ENCODE data around the gene LACRT. TPM values are rescaled to one million over a fixed set of nuclear protein-coding genes. Genes with fewer than 3 reads are reported as not detected.

The LACRT gene
- total RNA-seq, 1 donor from 2014 or later, result not detected

DNA sequence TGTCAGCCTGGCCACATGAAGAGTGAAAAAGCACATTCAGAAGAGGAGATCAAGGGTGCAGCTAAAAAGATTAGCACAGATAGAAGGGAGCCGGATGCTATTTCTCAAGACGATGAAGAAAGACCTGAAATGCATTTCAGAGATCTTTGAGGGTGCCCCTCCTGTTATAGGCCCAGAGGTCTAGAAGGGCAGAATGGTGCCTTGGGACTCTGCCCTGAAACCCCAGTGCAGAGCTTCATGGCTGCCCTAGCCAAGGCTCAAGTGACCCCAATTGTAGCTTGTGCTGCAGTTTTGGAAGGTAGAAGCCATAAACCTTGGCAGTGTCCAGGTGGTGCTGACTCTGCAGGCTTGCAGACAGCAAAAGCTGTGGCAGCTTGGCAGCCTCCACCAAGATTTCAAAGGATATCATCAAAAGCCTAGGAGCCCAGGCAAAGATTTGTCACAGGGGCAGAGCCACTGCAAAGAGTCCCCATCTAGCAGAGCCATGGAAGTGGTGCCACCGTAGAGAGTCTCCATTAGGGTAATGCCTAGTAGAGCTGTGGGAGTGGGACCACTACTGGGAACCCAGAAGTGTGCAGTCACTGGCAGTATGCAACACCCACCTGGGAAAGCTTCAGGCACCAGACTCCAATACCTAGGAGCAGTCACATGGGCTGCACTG, 6.4 kb downstream of the LACRT start:
- peaks cover 4% of the 10 kb centered on the region for H3K9me3 Mint-ChIP-seq (ENCODE audit: unreplicated experiment)
- peaks cover 26% of the 10 kb centered on the region for H3K27me3 Mint-ChIP-seq (ENCODE audit: unreplicated experiment)
- H3K27ac Mint-ChIP-seq (ENCODE audit: unreplicated experiment), result no peak overlapping the region
- peak; percentile 54 for DNase-seq (ENCODE audit: extremely low spot score, unreplicated experiment)
- TF ChIP-seq, protein P1, sequence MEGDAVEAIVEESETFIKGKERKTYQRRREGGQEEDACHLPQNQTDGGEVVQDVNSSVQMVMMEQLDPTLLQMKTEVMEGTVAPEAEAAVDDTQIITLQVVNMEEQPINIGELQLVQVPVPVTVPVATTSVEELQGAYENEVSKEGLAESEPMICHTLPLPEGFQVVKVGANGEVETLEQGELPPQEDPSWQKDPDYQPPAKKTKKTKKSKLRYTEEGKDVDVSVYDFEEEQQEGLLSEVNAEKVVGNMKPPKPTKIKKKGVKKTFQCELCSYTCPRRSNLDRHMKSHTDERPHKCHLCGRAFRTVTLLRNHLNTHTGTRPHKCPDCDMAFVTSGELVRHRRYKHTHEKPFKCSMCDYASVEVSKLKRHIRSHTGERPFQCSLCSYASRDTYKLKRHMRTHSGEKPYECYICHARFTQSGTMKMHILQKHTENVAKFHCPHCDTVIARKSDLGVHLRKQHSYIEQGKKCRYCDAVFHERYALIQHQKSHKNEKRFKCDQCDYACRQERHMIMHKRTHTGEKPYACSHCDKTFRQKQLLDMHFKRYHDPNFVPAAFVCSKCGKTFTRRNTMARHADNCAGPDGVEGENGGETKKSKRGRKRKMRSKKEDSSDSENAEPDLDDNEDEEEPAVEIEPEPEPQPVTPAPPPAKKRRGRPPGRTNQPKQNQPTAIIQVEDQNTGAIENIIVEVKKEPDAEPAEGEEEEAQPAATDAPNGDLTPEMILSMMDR (IDR thresholded peaks at IDR 0.05), result no peak
- H3K36me3 Mint-ChIP-seq (ENCODE audit: unreplicated experiment), result no peaks in the 10 kb centered on the region
- no peak overlapping the region for H3K4me3 Mint-ChIP-seq (ENCODE audit: unreplicated experiment)
- H3K4me1 Mint-ChIP-seq (ENCODE audit: unreplicated experiment), result no peaks in the 10 kb centered on the region

- no peak overlapping the region for H3K4me3 Mint-ChIP-seq (ENCODE audit: unreplicated experiment)
- no peak overlapping the region for H3K27ac Mint-ChIP-seq (ENCODE audit: unreplicated experiment)
- peak; percentile 25 for DNase-seq (ENCODE audit: extremely low spot score, unreplicated experiment)
- peaks cover 4% of the 10 kb centered on the region for H3K9me3 Mint-ChIP-seq (ENCODE audit: unreplicated experiment)
- H3K4me1 Mint-ChIP-seq (ENCODE audit: unreplicated experiment), result no peaks in the 10 kb centered on the region
- TF ChIP-seq, protein P1 (IDR thresholded peaks at IDR 0.05), result no peak
- H3K27me3 Mint-ChIP-seq (ENCODE audit: unreplicated experiment), result peaks cover 32% of the 10 kb centered on the region
- H3K36me3 Mint-ChIP-seq (ENCODE audit: unreplicated experiment), result no peaks in the 10 kb centered on the region
Observed at GRCh38 chr12:54627304-54627703, 7.4 kb downstream of the LACRT start.

- H3K27me3 Mint-ChIP-seq (ENCODE audit: unreplicated experiment), result peaks cover 44% of the 10 kb centered on the region
- no peak overlapping the region for H3K27ac Mint-ChIP-seq (ENCODE audit: unreplicated experiment)
- H3K9me3 Mint-ChIP-seq (ENCODE audit: unreplicated experiment), result peaks cover 4% of the 10 kb centered on the region
- peak; percentile 19 for DNase-seq (ENCODE audit: extremely low spot score, unreplicated experiment)
- no peak overlapping the region for H3K4me3 Mint-ChIP-seq (ENCODE audit: unreplicated experiment)
- H3K36me3 Mint-ChIP-seq (ENCODE audit: unreplicated experiment), result no peaks in the 10 kb centered on the region
- TF ChIP-seq, protein P1 (IDR thresholded peaks at IDR 0.05), result no peak
- no peaks in the 10 kb centered on the region for H3K4me1 Mint-ChIP-seq (ENCODE audit: unreplicated experiment)
Observed at GRCh38 chr12:54625598-54625997, 9.1 kb downstream of the LACRT start.

DNA sequence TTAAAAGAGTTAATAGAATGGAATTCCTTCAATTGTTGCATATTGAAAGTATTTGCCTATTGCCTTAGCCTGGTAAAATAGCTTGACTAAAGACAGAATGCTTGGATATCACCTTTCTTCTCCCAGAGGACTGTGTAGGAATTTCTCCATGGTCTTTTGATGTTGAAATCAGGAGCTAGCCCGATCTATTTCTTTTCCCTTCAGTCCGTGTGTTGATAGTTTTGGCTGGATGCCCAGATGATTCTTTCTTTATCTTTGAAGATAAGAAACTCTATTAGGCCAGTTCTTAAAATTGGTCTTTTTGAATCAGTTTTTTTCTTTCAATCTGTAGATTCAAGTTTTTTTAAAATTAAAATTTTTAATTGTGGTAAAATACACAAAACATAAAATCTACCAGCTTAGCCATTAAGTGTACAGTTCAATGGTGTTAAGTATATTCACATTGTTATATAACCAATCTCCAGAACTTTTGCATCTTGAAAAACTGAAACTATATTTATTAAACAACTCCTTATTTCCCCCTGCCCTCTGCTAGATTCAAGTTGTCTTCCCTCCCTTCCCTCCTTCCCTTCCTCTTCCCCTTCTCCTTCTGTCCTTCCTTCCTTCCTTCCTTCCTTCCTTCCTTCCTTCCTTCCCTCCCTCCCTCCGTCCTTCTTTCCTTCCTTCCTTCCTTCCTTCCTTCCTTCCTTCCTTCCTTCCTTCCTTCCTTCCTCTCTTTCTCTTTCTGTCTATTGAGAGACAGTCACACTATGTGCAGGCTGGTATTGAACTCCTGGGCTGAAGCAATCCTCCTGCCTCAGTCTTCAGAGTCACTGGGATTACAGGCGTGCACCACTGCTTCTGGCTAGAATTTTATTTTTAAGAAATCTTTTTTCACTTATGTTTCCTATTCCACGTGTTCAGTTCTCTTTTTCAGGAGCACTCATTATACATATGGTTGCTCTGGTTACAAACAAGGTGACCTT, 10.1 kb downstream of the LACRT start:
- peaks cover 46% of the 10 kb centered on the region for H3K27me3 Mint-ChIP-seq (ENCODE audit: unreplicated experiment)
- H3K4me3 Mint-ChIP-seq (ENCODE audit: unreplicated experiment), result no peak overlapping the region
- TF ChIP-seq, protein P1 (IDR thresholded peaks at IDR 0.05), result no peak
- H3K27ac Mint-ChIP-seq (ENCODE audit: unreplicated experiment), result no peak overlapping the region
- no peaks in the 10 kb centered on the region for H3K4me1 Mint-ChIP-seq (ENCODE audit: unreplicated experiment)
- peaks cover 4% of the 10 kb centered on the region for H3K9me3 Mint-ChIP-seq (ENCODE audit: unreplicated experiment)
- no peaks in the 10 kb centered on the region for H3K36me3 Mint-ChIP-seq (ENCODE audit: unreplicated experiment)
- DNase-seq (ENCODE audit: extremely low spot score, unreplicated experiment), result no peak
